ENCODE measurements around the gene PALLD. TPM values are rescaled to one million over a fixed set of nuclear protein-coding genes. Genes with fewer than 3 reads are reported as not detected.

PALLD gene
- total RNA-seq, 1 donor from 2014 or later = 204 TPM

DNA sequence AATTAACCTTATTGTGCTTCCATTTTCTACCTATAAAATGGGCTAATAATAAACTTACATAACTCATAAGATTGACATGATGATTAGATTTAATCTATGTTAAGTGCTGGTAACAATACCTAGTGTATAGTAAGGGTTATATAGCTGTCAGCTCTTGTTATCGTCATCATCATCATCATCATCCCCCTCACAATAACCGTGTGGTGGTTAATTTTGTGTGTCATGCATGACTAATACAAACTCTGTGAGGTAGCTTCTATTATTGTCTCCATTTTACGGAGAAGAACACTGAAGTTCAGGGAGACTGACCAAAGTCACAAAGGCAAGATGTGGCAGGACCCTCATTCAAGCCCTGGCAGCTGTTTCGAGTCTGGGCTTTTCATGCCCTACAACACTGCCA lies 211.3 kb downstream of the PALLD start:
- TF ChIP-seq CTCF (IDR thresholded peaks at IDR 0.05) = no peak
- Histone ChIP-seq H3K36me3 (no peaks in the 10 kb centered on the region), H3K9me3 (no peaks in the 10 kb centered on the region), H3K27me3 (no peaks in the 10 kb centered on the region), H3K4me1 (peaks cover 8 to 21% of the 10 kb centered on the region in 2 donors), H3K4me3 (no peak overlapping the region), H3K27ac (no peak overlapping the region)
- intact Hi-C loops (cut with DNase I) = no loop called here
- DNase-seq (ENCODE audit: low spot score in 2 of 2) = no peak

DNA sequence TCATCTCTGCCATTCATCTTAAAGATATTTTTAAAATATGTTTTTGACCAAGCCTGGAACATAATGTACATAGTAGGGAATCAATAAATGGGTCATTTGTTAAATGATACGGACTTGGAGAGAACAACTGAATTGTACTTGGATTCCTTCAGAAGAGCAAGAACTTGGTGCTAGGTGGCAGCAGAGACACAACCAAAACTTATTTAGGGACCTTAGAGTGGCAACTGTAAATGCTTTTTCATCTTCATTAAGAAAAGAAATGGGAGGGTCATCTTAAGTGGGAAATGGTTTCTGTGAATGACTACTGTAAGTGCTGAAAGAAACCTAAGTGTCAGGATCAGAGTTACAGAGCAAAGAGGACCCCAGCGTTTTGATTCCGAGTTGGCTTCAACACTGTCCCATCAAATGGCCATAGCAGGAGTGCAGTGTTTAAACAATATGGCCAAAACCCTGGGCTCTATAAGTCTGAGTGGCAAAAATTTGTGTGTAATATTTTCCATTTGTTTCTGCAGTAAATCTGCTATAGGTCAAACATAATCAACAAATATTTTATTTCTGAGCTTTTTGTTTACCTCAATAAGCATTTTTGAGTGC lies 213.6 kb downstream of the PALLD start:
- Histone ChIP-seq H3K27me3 (no peaks in the 10 kb centered on the region), H3K36me3 (no peaks in the 10 kb centered on the region), H3K9me3 (no peaks in the 10 kb centered on the region), H3K27ac (peak overlapping the region; percentile 81 to 87), H3K4me1 (peaks cover 8 to 21% of the 10 kb centered on the region in 2 donors), H3K4me3 (no peak overlapping the region)
- TF ChIP-seq CTCF (IDR thresholded peaks at IDR 0.05) = peak; percentile 13 to 76 (median 70)
- peak in 1 of 2 donors; percentile 81 for DNase-seq (ENCODE audit: low spot score in 2 of 2)
- intact Hi-C loops (cut with DNase I) = loop anchor here (2.0 to 5.0 kb wide), 6 partner anchors 76 to 300 kb away; partner anchors contain the start of gene CBR4

DNA sequence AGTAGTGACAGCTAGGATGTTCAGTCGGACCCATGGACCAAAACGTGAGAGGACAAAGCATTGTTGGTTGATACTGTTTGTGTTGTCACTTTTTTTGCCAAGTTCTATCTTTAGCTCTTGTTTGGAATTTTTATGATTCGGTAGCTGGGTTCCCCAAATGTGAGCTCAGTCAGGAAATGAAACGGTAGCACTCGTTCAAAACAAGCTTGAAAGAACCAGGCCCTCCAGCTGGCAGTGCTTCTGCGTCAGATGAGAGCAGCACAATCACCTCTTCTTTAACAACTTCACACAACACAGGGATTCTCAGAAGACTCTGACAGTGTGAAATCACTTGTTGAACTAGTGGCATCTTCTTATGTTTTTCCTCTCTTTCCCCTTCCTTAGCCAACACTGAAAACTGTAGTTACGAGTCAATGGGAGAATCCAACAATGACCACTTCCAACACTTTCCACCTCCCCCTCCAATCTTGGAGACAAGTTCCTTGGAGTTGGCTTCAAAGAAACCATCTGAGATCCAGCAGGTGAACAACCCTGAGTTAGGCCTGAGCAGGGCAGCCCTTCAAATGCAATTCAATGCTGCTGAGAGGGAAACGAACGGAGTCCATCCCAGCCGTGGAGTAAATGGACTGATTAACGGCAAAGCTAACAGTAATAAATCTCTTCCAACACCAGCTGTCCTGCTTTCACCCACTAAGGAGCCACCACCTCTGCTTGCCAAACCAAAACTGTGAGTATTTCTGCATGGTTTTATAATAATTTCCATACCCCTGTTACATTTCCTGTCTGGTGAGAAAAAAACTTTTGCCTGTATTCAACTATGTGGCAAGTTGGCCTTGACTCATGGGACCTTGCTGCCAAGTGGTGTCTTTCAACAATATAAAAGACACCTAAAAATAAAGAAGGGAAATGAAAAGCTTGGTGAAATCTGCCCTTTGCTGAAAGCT lies 214.6 kb downstream of the PALLD start:
- H3K4me3 ChIP-seq = peak overlapping the region in 1 of 2 donors; percentile 22
- no peaks in the 10 kb centered on the region for H3K36me3 ChIP-seq
- no peaks in the 10 kb centered on the region for H3K27me3 ChIP-seq
- peak in 1 of 2 donors; percentile 88 for DNase-seq (ENCODE audit: low spot score in 2 of 2)
- H3K4me1 ChIP-seq = peaks cover 8 to 28% of the 10 kb centered on the region in 2 donors
- intact Hi-C loops (cut with DNase I) = loop anchor here (2.0 to 5.0 kb wide), 6 partner anchors 77 to 299 kb away; partner anchors contain the start of gene CBR4
- H3K27ac ChIP-seq = peak overlapping the region; percentile 81 to 87
- no peaks in the 10 kb centered on the region for H3K9me3 ChIP-seq
- TF ChIP-seq CTCF (IDR thresholded peaks at IDR 0.05) = no peak

GRCh38 chr4:168712316-168712890 lies 215.6 kb downstream of the PALLD start:
- H3K9me3 ChIP-seq = no peaks in the 10 kb centered on the region
- no peaks in the 10 kb centered on the region for H3K27me3 ChIP-seq
- DNase-seq (ENCODE audit: low spot score in 2 of 2) = no peak
- peaks cover 11 to 34% of the 10 kb centered on the region in 2 donors for H3K4me1 ChIP-seq
- no peak for TF ChIP-seq CTCF (IDR thresholded peaks at IDR 0.05)
- intact Hi-C loops (cut with DNase I) = loop anchor here (5.0 kb wide), 1 partner anchor 125 kb away; no protein-coding TSS in a partner anchor
- H3K4me3 ChIP-seq = peak overlapping the region in 1 of 2 donors; percentile 22
- no peaks in the 10 kb centered on the region for H3K36me3 ChIP-seq
- peak overlapping the region; percentile 81 to 87 for H3K27ac ChIP-seq

DNA sequence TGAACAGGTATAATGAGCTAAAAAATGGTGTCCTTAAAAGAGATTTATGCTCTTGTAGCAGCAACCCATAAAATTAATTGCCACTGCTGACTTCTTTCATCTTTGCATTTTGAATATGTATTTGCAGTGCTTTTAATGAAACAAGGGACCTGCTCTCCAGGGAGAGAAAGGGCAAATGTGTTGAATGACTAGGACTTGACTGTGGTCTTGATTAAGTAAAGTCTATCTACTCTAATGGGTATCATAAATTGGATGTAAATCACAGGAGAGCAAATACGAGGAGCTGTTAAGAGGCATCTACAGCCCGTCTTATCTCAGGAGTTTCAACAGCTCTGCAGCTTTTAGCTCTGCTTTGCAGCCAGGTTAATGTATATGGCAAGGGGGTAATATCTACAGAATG lies 216.4 kb downstream of the PALLD start:
- Histone ChIP-seq H3K4me3 (no peak overlapping the region), H3K36me3 (no peaks in the 10 kb centered on the region), H3K4me1 (peaks cover 13 to 39% of the 10 kb centered on the region in 2 donors), H3K27ac (peak overlapping the region; percentile 5 to 81), H3K9me3 (no peaks in the 10 kb centered on the region), H3K27me3 (no peaks in the 10 kb centered on the region)
- intact Hi-C loops (cut with DNase I) = loop anchor here (5.0 kb wide), 1 partner anchor 126 kb away; no protein-coding TSS in a partner anchor
- DNase-seq (ENCODE audit: low spot score in 2 of 2) = no peak
- no peak for TF ChIP-seq CTCF (IDR thresholded peaks at IDR 0.05)
